NCI-H526 treated with DMSO at 0.1 percent for 48 hours (cell line): ENCODE measurements around the gene EN1.

ENCODE experiments used
- DNase-seq: peaks from one replicate; lab custom pipeline; 2025; lab: John Stamatoyannopoulos, UW

The EN1 gene

DNA sequence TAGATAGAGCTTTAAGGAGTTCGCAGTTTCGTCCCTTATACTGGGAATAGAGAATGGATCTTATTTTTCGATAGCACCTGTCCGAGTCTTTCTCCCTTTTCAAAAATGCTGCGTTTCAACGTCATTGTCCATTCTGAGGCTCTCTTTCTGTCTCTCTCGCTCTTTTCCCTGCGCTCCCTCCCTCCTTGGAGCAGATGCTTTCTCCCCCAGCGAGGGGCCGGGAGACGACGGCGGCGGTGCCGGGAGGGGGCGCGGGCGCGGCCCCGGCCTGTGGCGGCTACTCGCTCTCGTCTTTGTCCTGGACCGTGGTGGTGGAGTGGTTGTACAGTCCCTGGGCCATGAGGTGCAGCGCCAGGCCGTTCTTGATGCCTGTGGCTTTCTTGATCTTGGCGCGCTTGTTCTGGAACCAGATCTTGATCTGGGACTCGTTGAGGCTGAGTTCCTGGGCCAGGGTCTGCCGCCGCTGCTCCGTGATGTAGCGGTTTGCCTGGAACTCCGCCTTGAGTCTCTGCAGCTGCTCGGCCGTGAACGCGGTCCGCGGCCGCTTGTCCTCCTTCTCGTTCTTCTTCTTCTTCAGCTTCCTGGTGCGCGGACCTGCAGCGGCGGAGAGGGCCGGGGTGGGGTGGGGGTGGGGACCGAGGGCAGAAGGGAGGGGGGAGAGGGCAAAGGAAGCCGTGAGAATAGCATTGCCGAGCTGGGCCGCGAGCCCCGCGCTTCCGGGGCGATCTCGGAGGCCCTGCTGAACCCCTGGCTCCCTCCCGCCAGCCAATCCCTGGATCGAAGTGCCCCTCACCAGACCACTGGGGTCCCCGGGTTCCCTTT is 4.6 kb downstream of the EN1 start:
- DNase-seq = peak; percentile 70

DNA sequence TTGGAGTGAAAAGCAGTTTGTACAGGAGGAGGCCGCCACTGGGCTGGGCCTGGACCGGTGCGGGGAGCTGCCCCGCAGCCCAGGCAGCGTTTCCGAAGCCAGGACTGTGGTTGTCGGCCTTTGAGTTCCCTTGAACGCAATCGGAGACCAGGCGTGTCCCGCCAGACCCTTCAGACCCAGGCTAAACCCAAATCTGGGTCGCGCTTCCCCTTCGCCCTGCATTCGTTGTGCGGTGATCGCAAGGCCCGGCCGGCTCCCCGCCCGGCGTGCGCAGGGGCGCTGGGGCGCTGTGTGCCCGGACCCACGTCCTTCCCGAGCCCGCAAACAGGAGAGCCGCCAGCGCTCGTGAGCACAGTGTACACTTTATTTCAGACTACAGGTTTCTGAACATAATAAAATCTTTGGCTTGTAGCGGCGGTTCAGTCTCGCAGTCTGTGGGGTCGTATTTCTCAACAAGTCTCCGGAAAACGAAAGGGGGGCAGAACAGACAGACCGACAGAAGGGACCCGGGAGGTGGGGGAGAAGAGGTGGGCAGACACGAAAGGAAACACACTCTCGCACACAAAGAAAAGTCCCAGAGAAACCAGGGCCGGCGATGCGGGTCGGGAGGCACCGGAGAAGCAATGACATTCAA is 5.5 kb downstream of the EN1 start:
- DNase-seq = no peak

DNA sequence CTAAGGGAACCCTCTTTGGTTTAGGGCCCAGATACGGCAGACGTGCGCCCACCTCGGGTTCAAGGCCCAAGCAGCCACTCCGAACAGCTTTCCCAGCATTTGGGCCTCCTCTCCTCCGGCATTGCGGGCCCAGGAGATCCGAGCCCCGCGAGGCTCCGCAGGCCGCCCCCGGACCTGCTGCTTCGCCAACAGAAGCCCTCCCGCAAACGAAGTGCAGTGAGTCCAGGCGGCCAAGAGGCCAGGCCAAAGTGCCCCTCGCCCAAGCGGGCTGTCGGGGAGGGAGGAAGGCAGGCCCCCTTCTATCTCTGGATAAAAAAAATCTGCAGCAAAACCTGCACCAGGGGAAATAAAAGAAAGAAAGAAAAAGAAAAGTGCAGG is 6.0 kb downstream of the EN1 start:
- no peak for DNase-seq

DNA sequence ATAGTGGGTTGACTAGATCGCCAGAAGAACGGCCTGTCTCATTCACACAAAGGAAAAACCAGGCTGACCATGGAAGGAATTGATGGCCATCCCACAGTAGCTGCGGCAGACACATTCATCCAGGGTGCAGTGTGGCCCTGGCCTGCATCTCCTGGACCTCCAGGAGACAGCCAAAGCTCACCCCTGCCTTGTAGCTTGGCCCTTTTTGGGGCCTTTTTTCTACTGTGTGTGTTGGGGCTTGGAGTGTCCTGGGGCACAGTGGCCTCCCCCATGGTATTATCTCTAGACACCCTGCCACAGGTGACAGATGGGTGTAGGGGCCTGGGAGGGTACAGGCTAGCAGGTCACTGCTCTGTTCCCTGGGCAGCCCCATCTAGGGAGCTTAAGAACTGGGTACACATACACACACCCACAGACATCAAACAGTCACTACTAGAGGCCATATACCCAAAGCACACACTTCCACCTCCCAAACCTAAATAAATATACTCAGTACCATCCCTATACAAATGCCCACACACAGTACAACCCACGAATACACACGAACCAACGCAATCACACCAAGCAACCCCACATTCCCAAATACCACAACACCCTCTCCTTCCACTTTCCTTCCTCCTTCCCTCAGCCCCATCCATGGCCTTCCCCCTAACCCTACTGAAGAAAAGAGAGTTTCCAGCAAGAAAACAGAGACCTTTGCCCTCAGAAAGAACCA is 8.6 kb downstream of the EN1 start:
- no peak for DNase-seq

DNA sequence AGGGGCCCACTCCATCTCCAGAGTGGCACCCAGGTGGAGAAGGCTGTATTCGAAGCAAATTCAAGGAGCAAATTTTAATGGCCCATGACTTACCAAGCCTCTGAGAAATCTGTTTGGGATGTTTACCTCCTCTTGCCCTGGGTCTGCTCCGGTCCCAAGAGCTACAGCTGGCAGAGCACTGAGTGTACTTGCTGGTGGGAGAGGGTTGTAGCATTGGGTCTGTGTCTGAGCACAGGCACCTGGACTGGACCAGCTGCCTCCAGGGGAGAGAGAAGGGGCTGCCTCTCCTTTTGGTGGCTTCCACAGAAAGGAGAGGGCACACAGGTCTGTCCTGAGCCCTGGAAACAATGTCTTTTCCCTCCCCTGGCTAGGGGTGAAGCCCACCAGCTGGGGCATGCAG is 9.8 kb downstream of the EN1 start:
- DNase-seq = peak; percentile 35

DNA sequence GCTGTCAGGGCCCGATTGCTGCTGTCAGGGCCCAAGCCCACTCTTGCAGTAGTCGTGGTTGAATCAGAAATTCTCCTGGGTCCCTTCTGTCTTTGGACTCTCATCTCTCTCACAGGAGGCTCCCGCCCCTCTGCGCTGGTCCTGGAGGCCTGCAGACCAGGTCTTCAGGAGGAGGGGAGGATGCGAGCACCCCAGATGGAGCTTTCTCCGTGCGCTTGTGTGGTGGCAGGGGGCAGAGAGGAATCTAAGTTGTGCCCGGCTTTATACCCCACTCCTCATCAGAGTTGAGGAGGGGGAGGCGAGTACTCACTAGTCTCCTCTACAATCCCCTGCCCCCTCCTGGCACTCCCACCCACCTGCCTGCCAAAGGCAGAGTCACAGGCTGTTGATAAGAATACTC is 10.4 kb downstream of the EN1 start:
- DNase-seq = peak; percentile 48

DNA sequence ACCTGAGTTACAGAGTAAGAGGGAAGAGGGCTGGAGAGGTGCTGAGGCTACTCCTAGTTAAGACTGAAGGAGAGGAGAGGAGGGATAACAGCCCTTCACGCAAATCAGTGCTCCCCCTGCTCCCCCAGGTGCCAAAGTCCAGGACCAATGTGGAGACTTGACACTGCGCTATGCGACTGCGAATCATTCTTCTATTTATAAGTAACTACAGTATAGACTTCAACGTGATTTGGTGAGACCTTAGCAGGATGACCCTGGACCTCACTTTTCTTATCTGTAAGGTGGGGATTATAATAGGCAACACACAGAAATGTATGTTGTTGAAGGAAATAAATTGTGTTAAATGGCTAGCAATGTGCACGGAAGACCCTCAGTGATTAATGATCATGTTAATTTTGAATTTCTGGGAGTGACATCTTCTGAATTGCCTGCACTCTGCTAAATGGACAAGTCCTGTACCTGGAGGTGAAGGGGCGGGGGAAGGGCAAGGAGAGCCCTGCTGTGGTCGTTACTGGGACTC is 11.0 kb downstream of the EN1 start:
- peak; percentile 57 for DNase-seq

DNA sequence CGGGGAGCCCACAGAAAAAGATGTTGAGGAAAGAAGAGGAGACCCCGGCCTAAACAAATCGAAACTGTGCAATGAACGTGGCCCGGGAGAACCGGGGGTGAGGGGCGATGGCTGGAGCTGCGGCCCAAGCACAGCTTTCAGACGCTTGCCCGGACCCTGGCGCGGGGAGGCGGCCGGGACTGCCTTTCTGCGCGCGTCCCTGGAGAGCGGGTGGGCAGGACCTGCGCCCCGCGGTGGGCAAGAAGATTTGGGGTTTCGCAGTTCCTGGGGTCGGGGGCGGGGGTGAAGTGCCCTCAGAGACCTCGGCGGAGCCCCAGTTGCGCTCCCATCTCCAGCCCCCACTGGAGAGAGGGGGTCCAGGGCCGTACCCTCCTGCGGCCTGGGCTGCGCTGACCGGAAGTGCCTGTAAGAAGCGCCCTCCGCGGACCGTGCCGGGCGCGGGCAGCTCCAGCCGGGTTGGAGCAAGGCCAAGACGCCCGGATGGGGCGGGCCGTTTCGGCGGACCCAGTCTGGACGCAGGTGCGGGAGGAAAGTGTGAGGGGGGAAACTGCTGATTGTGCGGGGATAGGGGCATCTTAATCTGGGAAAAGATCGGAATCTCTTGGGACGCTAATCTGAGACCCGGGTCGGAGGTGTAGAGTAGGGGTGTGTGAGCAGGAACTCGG is 11.6 kb downstream of the EN1 start:
- no peak for DNase-seq

DNA sequence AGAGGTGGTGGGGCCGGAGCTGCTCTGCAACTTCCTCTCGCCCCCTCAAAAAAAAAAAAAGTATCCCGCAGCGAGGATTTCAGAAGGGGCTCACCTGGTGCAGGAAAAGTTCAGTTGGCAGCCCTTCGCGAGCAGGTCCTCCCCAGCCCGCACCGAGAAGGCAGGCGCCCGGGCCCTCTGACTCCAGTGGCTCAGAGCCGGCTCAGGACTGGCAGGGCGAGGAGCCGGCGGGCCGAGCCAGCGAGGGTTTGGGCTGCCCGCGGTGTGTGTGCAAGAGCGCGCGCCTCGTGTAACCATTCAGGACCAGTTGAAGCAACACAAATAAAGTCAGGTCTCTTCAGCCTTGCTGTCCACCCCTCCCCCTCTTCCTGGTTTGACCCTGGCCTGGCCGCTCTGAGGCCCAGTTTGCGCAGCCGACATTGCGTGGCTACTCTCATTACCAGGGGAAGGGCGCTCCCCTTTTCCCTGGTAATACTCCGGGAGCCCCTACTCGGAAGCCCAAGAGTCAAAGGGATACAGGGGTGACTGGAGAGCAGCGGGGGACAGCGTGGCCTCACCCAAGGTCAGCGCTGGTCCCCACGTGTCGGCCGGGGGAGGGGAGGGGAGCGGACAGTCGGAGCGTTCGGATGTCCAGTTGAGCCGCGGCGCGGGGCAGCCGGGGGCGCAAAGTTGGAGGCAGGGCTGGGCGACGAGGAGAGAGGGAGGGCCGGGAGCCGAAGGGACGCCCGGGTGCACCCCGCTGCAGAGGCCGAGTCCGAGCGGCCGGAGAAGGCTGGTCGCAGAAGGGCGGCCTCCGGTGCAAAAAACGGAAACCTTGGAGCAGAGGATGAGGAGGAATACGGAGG is 12.3 kb downstream of the EN1 start:
- peak; percentile 33 for DNase-seq

DNA sequence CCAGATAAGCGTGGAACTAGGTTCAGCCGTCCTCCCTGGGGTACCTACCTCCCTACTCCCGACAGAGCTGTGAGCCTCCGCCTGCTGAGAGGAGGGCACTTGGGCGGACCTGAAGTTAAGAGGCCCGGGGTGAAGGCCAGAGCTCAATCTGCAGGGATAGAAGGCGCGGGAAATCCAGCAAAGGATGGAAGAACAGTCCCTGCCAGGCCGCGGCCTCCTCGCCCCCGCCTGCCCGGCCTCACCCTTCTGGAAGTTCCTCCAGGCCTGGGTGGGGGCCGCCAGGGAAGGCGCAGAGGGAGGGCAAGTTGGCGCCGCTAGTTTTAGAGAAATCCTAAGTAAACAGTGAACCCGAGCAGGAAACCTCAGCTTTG is 13.0 kb downstream of the EN1 start:
- DNase-seq = peak; percentile 68

DNA sequence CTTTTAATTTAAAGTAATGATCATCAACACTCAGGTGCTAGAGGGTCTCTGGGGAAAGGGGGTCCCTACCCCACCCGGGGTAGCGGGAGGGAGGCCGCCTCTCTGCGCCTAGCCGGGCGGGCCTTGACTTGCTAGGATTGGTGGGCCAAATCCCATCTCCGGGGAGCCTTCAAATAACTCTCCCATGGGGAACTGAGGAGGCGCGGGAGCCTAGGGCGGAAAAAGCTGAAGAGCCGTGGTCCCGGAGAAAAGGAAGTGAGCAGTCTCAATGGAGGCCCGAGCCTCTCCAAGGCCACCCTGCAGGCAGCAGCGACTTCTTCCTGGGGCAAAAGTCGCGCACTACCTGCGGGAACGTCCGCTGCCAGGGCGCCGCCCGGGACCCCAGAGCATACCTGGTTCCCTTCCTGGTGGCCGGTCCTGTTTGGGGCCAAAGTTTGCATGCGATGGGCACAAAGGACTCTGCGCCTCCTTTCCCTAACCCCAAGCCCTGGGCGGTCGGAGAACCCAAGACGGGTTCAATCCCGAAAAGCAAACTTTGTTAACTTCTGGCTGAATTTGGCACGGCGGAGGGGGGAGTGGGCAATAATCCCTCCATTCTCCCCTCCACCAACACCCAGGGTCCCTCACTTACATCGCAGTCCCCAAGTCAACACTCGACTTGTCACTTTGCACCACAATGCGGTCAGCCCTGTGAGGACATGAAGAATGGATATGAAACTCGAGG is 13.6 kb downstream of the EN1 start:
- peak; percentile 61 for DNase-seq

DNA sequence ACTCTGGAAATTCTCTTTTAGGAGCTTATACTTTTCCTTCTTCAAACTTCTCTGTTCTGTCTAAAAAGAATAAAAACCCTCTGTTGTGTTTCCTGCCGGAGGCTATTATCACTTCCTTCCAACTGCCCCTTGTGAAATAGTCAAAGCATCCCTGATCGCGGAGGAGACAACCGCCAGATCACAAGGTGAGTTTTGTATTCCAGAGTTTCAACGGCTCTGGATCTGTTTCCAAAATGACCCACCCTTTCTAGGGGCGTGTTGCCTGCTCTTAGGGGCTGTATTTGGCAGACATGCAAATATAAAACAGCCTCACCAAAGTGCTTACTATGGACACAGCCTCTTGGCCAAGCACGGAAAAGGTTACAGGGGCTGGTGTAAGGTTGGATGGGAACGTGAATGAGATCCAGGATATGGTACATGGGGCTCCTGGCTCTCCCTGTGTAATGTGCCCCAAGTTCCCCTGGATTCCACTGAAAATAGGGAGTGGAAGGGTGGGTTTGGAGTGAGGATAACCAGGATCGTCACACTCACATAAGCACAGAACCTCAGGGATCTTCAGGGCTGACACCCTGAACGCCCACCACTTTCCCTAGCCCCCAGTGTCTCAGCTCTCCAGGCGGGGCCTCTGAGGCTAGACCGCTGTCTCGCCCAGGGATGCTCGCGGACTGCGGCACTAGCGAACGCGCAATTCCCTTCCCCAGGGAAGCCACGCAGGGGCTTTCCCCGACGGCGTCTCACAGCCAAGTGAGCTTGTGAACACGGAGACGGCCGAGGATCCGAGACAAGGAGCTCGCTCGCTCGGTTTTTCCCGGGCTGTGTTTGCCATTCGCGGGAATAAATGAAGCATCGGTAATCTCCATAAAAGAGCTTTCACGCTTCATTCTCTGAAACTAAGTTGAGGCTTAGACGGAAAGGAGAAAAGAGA is 14.4 kb downstream of the EN1 start:
- peak; percentile 93 for DNase-seq

DNA sequence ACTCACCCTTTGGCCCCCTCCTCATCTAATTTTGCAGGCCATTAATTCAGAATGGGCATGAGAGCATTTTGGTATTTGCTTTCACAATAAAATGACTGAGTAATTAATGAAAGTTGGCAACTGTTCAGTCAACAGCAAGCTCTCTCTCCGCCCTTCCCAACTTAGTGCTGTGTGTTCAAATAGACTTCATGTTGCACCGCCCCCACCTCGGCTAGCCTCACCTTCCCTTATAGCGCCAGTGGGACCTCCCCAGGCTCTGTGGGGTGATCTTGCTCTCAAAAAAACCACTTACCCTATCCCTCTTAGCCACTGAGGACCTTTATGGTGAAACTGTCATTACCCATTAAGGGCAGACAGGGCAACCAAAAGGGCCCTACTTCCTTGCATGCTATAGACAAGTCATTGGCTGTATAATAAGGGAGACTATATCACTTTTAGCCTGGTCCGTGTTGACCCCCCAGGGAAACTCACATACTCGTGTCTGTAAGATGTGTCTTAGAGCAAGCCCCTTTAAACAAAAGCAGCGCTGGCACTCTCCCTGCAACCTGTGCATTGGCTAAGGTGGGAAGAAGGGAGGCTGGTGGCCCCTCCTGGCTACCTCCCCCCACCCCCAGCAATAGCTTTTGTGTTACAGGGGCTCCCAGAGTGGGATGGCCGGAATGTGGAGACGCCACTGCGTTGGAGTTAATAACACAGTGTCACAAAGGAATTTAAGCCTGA is 15.2 kb downstream of the EN1 start:
- DNase-seq = peak; percentile 68

DNA sequence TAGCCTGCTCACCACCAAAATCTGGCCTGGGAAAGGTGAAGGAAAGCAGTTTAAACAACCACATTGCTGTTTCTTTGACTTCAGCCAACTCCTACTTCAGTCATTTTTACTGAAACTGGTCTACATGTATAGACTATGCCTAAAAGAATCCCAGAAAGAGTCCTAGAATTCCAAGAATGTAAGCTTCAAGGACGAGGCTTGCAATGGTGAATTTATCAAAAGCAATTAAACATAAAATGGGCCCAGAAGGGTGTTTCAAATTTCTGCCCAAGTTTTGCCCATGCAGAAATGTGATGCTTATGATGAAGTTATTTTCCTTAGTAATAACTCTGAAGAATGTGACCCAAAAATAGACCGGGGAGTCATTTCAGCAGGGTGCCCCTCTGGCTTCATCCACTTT is 16.6 kb downstream of the EN1 start:
- no peak for DNase-seq

DNA sequence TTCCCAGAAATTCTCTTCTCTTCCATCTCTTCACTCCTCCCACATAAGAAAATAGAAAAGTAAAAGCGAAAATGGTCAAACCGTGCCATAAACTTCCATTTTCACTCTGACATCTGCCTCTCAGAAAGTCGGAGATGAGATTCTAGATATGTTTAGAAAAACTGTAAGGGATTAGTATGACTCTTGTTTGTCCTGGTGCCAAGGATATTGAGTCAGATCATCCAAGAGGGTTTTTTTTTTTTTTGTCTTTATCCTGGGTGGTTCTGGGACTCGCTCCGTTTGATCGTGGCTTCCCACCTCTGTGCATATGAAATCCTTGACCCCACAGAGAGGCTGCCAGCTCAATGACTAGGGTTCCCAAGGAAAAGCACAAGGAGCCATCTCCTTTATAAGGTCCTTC is 17.3 kb downstream of the EN1 start:
- peak; percentile 34 for DNase-seq

DNA sequence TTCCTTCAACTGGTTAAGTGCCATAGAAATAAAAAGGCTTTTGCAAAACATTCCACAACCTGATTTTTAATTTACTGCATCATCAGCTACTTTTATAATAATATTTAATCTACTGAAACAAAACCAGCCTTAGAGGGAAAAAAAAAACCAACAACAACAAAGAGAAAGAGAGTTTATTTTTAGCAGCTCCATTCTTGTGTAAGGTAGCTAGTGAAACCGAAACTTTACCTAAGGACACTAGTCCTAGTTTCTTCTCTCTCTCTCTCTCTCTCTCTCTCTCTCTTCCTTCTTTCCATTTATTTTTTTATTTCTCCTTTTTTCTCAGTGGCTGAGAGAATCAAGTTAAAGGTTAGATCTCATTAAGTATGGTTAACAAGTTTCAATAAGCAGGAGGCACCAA is 21.4 kb downstream of the EN1 start:
- DNase-seq = no peak

DNA sequence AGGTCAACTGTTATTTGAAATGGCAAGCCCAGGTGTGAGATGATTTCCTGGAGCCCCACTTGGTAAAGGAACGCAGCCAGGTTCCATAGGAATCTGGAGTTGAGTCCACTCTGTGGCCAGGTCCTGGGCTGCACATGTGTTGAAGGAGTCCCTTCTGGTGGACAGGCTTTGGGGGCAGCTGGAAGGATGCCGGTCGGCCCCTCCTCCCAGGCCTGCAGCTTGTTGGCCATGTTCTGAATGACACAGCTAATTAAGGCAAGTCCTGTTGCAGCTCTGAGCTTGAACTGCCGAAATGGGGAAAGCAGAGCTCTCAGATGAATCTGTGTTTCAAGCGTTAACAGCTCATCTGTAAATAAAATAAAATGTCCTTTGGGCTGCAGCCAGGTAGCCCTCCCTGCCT is 23.8 kb downstream of the EN1 start:
- no peak for DNase-seq

DNA sequence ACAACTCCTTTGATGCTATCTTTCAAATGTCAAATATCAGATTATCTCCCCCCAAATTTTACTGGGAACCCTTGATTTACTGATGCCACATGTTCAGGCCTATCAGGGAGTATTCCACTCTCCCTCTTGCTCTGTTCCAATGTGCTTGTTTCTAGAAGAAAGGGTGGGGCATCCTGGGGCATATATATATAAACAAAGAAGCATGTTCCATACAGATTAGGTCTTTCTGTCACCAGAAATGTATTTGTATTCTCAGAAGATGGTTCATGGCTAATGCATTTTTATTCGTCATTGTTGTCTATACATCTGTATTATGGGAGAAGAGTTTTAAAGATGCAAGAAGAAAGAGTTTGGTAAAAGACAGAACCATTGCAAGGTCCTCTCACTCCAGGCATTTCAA is 24.9 kb downstream of the EN1 start:
- no peak for DNase-seq

DNA sequence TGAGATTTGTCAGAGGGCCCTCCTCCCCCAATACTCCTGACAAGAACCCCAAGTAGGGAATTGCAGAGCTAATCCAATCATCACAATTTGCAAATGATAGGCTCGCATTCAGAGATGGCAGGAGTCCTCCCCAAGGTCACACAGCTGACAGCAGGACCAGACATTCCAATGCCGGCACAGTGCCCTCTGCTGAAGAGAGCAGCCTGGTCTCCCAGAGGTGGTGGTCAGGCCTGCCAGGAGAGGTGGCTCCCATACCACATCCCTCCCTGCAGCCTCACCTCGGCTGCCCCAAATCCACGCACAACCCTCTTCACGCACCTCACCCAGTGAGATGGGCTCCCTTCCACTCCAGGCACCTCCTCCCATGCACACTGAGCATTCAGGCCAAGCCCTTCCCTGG is 25.4 kb downstream of the EN1 start:
- DNase-seq = no peak
